Activated B cell treated with CpG ODN at 0.5 μM for 24 hours (primary cell): ENCODE data around the gene OSBPL3. TPM values are rescaled to one million over a fixed set of nuclear protein-coding genes. Genes with fewer than 3 reads are reported as not detected.
A peak's percentile ranks its signal among the peaks of the same experiment; 100 is the strongest.

ENCODE experiments used
- ATAC-seq: fragments of 200-7000 bp; cut with Tn5 transposase; one replicate; pipeline ENCODE4 v1.10.0; 2021; ENCODE audit warnings: low read depth, mild to moderate bottlenecking, moderate library complexity
- CTCF ChIA-PET: fragments of 350-600 bp; sonication (Branson Sonifier 250); formaldehyde crosslinking; loops from one replicate; lab custom pipeline; 2021; ENCODE audit warnings: antibody characterized with exemption; lab: Charles Lee
- POLR2A ChIA-PET: fragments of 350-600 bp; sonication (Branson Sonifier 250); formaldehyde crosslinking; loops from one replicate; lab custom pipeline; 2021; ENCODE audit warnings: antibody characterized with exemption; lab: Charles Lee
- DNase-seq: peaks from one replicate; pipeline ENCODE4 v3.0.0; 2022
- H3K27ac Mint-ChIP-seq: one replicate; pipeline ENCODE4 v1.8.0; 2020; ENCODE audit warnings: mixed read lengths
- H3K27me3 Mint-ChIP-seq: one replicate; pipeline ENCODE4 v1.8.0; 2021; ENCODE audit warnings: mixed read lengths
- H3K36me3 Mint-ChIP-seq: one replicate; pipeline ENCODE4 v1.8.0; 2021; ENCODE audit warnings: low read depth, mixed read lengths
- H3K4me1 Mint-ChIP-seq: one replicate; pipeline ENCODE4 v1.8.0; 2021; ENCODE audit warnings: mixed read lengths
- H3K4me3 Mint-ChIP-seq: one replicate; pipeline ENCODE4 v1.8.0; 2020; ENCODE audit warnings: mild to moderate bottlenecking, mixed read lengths
- H3K9me3 Mint-ChIP-seq: one replicate; pipeline ENCODE4 v1.8.0; 2020; ENCODE audit warnings: mixed read lengths
- CTCF ChIP-seq: fragments of 200-600 bp; IDR thresholded peaks from one replicate; pipeline ENCODE4 v1.8.0; 2022; ENCODE audit warnings: antibody characterized with exemption, mild to moderate bottlenecking
- intact Hi-C: fragments of 100-400 bp; cut with micrococcal nuclease; formaldehyde crosslinking; loops from one replicate; pipeline ENCODE4 v1.15.1; 2024
- total RNA-seq: library from RNA; stranded (reverse); gene quantifications from 2 replicates; pipeline ENCODE4 v1.2.3, GENCODE V29; 2022

OSBPL3 gene
- total RNA-seq, 1 donor from 2014 or later = 33.3 TPM

- no peaks in the 10 kb centered on the region for H3K27me3 Mint-ChIP-seq
- no peaks in the 10 kb centered on the region for H3K9me3 Mint-ChIP-seq
- no peak overlapping the region for H3K27ac Mint-ChIP-seq
- H3K4me3 Mint-ChIP-seq = no peak overlapping the region
- ChIA-PET CTCF (no interaction called here), POLR2A (no interaction called here)
- ATAC-seq (no peak), DNase-seq (no peak)
- H3K4me1 Mint-ChIP-seq = peaks cover 76% of the 10 kb centered on the region
- intact Hi-C loops = no loop called here
- no peak for TF ChIP-seq CTCF
- H3K36me3 Mint-ChIP-seq = no peaks in the 10 kb centered on the region
Measured at GRCh38 chr7:24917510-24918239, 62.3 kb downstream of the OSBPL3 start.

GRCh38 chr7:24916463-24917040 is 63.4 kb downstream of the OSBPL3 start:
- Mint-ChIP-seq H3K27me3 (no peaks in the 10 kb centered on the region), H3K27ac (no peak overlapping the region), H3K9me3 (no peaks in the 10 kb centered on the region), H3K4me3 (no peak overlapping the region), H3K4me1 (peaks cover 82% of the 10 kb centered on the region), H3K36me3 (no peaks in the 10 kb centered on the region)
- ChIA-PET POLR2A (no interaction called here), CTCF (no interaction called here)
- no peak for ATAC-seq
- no peak for TF ChIP-seq CTCF
- intact Hi-C loops = no loop called here
- DNase-seq = no peak

GRCh38 chr7:24914465-24914859 is 65.5 kb downstream of the OSBPL3 start:
- TF ChIP-seq CTCF = no peak
- POLR2A ChIA-PET = interaction anchor here (1.1 kb wide), 1 partner anchor 94 kb away, joined by 3 read pairs; no protein-coding TSS in a partner anchor
- no peaks in the 10 kb centered on the region for H3K9me3 Mint-ChIP-seq

GRCh38 chr7:24913801-24914464 is 66.0 kb downstream of the OSBPL3 start:
- POLR2A ChIA-PET = interaction anchor here (1.1 kb wide), 1 partner anchor 93 kb away, joined by 3 read pairs; no protein-coding TSS in a partner anchor
- no peak for ATAC-seq
- intact Hi-C loops = loop anchor here (5.0 kb wide), 1 partner anchor 37 kb away; no protein-coding TSS in a partner anchor

More at GRCh38 chr7:24914465-24914859, 65.5 kb downstream of the OSBPL3 start:
- ATAC-seq = no peak
- Mint-ChIP-seq H3K27ac (peak overlapping the region; percentile 26), H3K4me1 (peaks cover 82% of the 10 kb centered on the region), H3K27me3 (no peaks in the 10 kb centered on the region), H3K4me3 (peak overlapping the region; percentile 9), H3K36me3 (no peaks in the 10 kb centered on the region)
- CTCF ChIA-PET = interaction anchor here (2.4 kb wide), 1 partner anchor 94 kb away, joined by 6 read pairs; no protein-coding TSS in a partner anchor
- DNase-seq = no peak
- intact Hi-C loops = loop anchor here (5.0 kb wide), 1 partner anchor 37 kb away; no protein-coding TSS in a partner anchor

More at GRCh38 chr7:24913801-24914464, 66.0 kb downstream of the OSBPL3 start:
- CTCF ChIA-PET = interaction anchor here (2.4 kb wide), 1 partner anchor 93 kb away, joined by 6 read pairs; no protein-coding TSS in a partner anchor
- Mint-ChIP-seq H3K9me3 (no peaks in the 10 kb centered on the region), H3K4me1 (peaks cover 78% of the 10 kb centered on the region), H3K27me3 (no peaks in the 10 kb centered on the region), H3K36me3 (no peaks in the 10 kb centered on the region), H3K27ac (no peak overlapping the region), H3K4me3 (no peak overlapping the region)
- no peak for DNase-seq
- TF ChIP-seq CTCF = no peak
